GM19324 (cell line): Measurements from ENCODE around the gene CDK9.
"Not testable (repeated sequence)": the region's sequence is repeated elsewhere in the genome, so short reads cannot be mapped to it uniquely, and the experiment has no call there.

Experiments
- ATAC-seq: cut with Tn5 transposase; IDR thresholded peaks from one replicate; pipeline ENCODE4 v1.9.1; 2021; ENCODE audit warnings: mild to moderate bottlenecking, moderate library complexity; ENCODE audit not compliant: unreplicated experiment, low FRiP score

CDK9 gene

DNA sequence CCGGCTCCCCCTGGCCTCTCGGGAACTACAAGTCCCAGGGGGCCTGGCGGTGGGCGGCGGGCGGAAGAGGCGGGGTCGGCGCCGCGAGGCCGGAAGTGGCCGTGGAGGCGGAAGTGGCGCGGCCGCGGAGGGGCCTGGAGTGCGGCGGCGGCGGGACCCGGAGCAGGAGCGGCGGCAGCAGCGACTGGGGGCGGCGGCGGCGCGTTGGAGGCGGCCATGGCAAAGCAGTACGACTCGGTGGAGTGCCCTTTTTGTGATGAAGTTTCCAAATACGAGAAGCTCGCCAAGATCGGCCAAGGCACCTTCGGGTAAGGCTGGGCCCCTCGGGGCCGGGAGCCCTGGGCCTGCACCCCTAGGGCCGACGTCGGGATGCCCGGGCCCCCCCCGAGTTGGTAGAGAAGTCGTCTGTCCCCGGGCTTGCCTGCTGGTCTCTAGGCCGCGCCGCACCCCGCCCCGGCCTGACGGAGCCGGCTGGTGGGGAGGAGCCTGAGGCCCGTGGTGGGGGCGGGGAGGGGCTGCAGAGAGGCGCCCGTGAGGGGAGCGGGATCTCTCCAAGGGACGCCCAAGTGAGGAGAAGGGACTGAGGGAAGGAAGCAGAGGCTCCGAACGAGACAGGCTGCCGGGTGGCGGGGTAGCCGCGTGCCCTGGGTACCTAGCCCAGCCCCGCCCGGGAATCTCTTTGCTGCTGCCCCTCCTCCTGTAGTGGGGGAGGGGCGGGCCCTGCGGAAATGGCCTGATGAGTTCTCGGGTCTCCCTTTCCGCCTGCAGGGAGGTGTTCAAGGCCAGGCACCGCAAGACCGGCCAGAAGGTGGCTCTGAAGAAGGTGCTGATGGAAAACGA, at the start of gene CDK9:
Gene CDK9 (plus strand): TSS at position 102 of the 840 bp plus-strand sequence. CDS start 115 bp downstream, at position 217.
- peak; percentile 72 for ATAC-seq

DNA sequence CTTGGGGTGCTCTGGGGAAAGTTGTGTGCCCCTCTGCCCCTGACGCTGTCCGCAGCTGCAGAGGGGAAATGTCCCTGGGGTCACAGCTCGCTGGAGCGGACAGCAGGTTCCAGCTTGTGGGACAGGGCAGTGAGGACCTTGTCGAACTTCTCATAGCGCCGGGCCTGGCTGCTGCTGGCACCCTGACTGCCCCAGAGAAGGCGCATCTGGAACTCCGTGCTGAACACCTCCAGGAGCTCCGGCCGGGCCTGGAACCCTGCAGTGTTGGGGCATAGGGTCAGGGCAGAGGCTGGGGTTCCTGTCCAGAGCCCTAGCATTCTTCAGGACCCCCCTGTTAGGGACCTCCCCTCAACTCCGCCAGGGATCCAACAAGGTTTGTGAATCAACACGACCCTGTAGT, 47.2 kb upstream of the CDK9 start:
- ATAC-seq, result no peak

GRCh38 chr9:127739614-127740330, 46.1 kb upstream of the CDK9 start:
- no peak for ATAC-seq

GRCh38 chr9:127741831-127742434, 43.9 kb upstream of the CDK9 start:
- no peak for ATAC-seq

GRCh38 chr9:127742435-127743088, 43.3 kb upstream of the CDK9 start:
- ATAC-seq, result no peak

DNA sequence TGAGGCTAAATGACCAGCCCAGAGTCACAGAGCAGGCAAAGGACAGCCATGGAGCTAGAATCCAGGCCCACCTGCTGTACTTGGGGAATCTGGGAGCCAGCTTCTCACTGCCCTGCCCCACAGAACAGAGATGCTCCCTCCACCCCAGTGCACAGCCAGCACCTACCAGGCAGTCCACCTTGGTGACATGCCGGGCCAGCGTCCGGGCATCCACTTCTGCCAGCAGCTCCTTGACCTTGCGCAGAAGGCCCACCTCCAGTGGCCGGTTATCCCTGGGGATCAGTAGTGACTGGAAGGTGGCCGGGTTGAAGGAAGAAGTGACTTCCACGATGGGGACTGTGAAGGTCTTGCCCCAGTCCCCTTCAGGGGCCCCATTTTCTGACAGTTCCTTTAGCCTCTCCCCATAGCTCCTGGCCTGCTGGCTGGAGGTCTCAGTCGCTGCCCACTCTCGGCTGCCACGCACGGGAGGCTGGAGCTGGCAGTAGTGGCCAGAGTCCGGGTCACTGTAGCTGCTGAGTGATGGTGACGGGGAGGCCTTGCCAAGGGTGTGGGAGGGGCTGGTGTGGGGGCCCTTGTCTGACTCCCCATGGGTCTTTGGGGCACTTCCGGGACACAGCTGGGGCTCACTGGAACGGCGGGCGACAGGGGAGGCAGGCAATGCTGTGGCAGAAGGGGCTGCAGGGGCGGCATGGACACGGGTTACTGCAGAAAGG, 41.3 kb upstream of the CDK9 start:
- ATAC-seq, result no peak

DNA sequence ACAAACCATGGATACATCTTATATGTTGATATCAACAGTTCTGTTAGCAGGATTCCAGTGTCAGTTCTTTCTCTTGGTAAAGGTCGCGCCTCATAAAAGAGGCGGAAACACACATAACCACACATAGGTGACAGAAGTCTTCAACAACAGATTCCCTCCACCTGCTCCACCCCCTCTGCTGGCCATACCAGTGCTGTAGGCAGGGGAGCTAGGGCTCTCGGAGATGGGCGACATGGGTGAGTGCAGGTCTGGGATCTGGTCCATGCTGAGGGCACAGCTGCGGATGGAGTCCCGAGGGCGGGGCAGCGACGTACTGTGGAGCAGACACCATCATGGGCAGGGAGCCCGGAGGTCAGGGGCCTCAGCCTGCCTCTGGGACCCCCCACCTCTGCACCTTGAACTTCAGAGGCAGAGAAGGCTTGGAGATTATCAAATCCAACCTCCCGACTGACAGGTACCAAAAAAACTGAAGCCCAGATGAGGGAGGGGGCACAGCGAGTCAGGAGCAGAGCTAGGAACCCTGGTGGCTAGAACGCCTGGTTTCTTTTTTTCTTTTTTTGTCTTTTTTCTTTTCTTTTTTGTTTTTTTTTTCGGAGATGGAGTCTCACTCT, 38.8 kb upstream of the CDK9 start:
- no peak for ATAC-seq

GRCh38 chr9:127749090-127749787, 36.6 kb upstream of the CDK9 start:
- no peak for ATAC-seq

- no peak for ATAC-seq
Observed at GRCh38 chr9:127751269-127752054, 34.4 kb upstream of the CDK9 start.

GRCh38 chr9:127753148-127753547, 32.7 kb upstream of the CDK9 start:
- no peak for ATAC-seq

DNA sequence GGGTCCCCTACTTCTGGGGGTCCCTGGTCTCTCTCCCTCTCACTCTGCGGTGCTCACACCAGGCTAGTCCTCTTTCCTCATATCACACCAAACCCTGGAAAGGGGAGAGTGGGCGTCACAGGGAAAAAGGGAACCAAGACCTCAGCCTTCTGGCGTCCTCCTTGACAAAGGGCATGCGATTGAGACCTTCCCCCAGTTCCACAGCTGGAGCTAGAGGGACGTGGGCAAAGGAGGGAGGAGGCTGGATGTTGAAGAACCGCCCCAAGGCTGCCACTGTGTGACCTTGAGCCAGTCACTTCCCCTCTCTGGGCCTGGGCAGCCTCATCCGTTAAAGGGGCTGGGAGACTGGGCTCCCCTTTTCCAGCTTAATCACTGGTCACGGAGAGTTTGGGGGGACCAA, 32.2 kb upstream of the CDK9 start:
- ATAC-seq, result no peak

DNA sequence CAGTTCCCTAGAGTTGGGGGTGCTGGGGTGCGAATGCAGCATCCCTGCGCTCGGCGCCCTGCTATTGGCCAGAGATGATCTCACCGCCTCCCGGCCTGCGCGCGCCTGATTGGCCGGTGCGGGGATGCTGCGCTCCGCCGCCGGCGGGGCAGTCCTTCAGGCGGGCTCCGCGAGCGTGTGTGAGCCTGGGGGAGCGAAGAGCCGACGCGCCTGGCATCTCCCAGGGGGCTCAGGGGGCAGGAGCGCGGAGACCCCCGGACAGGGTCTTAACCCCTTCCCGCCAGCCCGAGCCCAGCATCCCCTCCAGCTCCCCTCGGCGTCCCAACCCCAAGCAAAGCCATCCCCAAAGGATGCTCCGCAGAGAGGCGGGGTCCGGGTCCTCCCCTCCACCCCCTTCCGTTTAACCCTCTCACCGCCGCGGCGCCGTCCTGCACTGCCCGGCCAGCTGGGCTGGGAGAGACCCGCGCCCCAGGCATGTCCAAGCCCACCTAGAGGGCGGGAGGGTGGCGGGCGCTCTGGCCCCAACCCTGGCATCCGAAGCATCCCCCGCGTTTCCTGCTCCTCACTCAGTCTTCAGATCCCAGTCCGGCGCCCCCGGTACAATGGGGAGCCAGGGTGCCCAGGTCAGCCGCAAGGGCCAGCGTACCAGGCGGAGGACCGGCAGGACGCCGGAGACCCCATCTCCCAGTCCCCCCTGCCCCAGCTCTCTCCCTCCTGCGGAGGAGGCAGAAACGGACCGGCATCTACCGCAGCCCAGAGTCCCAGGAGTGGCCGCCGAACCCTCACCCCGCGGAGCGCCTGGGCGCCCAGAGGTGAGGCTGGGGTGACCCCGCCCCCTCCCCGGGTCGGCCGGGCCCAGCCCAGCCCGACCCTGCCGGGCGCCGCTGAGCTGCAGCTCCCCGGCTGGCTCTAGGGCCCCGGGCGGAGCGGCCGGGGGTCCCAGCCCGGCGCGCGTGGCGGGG, 31.5 kb upstream of the CDK9 start:
- ATAC-seq, result no peak

GRCh38 chr9:127755061-127756060, 30.5 kb upstream of the CDK9 start:
- no peak for ATAC-seq

DNA sequence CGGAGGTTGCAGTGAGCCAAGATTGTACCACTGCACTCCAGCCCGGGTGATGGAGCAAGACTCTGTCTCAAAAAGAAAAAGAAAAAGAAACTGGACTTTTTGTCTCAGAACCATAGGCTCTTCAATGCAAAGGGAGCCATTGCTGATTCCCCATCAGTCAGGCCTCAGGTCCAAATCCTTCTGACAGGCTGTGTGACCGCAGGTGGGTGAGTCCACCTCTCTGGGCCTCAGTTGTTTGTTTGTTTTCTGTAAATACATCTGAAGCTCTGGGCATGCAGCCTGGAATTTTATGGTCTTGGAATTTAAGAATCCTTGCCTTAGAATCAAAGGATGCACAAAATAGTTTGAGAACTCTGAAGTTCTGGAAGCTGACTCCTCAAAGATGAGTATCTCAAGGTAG, 29.6 kb upstream of the CDK9 start:
- ATAC-seq, result no peak

DNA sequence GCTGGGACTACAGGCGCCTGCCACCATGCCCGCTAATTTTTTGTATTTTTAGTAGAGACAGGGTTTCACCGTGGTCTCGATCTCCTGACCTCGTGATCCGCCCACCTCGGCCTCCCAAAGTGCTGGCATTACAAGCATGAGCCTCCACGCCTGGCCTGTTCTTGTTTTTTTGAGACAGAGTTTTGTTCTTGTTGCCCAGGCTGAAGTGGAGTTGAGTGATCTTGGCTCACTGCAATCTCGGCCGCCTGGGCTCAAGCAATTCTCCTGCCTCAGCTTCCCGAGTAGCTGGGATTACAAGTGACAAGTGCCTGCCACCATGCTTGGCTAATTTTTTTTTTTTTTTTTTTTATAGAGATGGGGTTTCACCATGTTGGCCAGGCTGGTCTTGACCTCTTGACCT, 29.1 kb upstream of the CDK9 start:
- ATAC-seq, result not testable (repeated sequence)

GRCh38 chr9:127758843-127759242, 27.0 kb upstream of the CDK9 start:
- ATAC-seq, result no peak
